GM13976 (cell line): ENCODE measurements around the gene LRMDA.
"Not testable (repeated sequence)": the region's sequence is repeated elsewhere in the genome, so short reads cannot be mapped to it uniquely, and the experiment has no call there.

Experiments used
- DNase-seq: peaks from one replicate; pipeline ENCODE4 v3.0.0; 2012; ENCODE audit warnings: low spot score
- in situ Hi-C: fragments of 300-500 bp; cut with MboI; formaldehyde crosslinking; loops from one replicate; pipeline ENCODE4 v1.12.0; 2022; ENCODE audit warnings: low sequenced_read_pairs, mixed read lengths, inconsistent platforms; ENCODE audit not compliant: unreplicated experiment
- TF ChIP-seq, protein P1 (sequence below): IDR thresholded peaks from 2 replicates; pipeline ENCODE4 v1.5.1; 2012; ENCODE audit warnings: borderline replicate concordance, mild to moderate bottlenecking; ENCODE audit not compliant: insufficient read depth; ENCODE audit errors: extremely low read depth, missing control alignments, control extremely low read depth

Gene LRMDA

GRCh38 chr10:75764974-75765788, 333.8 kb downstream of the LRMDA start:
- in situ Hi-C loops = no loop called here
- TF ChIP-seq, protein P1, sequence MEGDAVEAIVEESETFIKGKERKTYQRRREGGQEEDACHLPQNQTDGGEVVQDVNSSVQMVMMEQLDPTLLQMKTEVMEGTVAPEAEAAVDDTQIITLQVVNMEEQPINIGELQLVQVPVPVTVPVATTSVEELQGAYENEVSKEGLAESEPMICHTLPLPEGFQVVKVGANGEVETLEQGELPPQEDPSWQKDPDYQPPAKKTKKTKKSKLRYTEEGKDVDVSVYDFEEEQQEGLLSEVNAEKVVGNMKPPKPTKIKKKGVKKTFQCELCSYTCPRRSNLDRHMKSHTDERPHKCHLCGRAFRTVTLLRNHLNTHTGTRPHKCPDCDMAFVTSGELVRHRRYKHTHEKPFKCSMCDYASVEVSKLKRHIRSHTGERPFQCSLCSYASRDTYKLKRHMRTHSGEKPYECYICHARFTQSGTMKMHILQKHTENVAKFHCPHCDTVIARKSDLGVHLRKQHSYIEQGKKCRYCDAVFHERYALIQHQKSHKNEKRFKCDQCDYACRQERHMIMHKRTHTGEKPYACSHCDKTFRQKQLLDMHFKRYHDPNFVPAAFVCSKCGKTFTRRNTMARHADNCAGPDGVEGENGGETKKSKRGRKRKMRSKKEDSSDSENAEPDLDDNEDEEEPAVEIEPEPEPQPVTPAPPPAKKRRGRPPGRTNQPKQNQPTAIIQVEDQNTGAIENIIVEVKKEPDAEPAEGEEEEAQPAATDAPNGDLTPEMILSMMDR = no peak
- no peak for DNase-seq

- TF ChIP-seq, protein P1 = no peak
- DNase-seq = no peak
- in situ Hi-C loops = no loop called here
These were observed 334.3 kb downstream of the LRMDA start for GRCh38 chr10:75765789-75766096.

DNA sequence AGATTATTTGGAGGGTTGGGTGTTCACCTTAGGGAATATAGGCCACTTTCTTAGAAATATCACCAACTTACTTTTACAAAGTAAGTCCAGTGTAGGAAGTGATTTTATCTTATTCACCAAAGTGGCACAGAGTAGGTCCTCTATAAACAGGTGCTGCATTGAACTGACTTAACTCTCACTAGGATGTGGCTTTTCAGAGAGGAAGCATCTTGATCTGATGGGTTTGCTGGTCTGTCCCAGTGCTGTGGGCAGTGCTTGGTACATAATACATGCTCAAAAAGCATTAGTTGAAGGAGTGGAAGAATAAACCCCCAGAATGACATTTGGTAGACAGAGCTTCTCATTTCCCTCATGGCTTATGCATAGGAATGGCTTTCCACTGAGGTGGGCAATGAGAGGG, 334.7 kb downstream of the LRMDA start:
- in situ Hi-C loops = no loop called here
- TF ChIP-seq, protein P1 = no peak
- DNase-seq = no peak

GRCh38 chr10:75766752-75767151, 335.3 kb downstream of the LRMDA start:
- DNase-seq, in situ Hi-C loops: not testable (repeated sequence)

GRCh38 chr10:75770626-75771081, 339.2 kb downstream of the LRMDA start:
- DNase-seq = no peak
- TF ChIP-seq, protein P1 = no peak
- in situ Hi-C loops = no loop called here

- DNase-seq = no peak
- TF ChIP-seq, protein P1 = no peak
- in situ Hi-C loops = no loop called here
These were observed 340.2 kb downstream of the LRMDA start for GRCh38 chr10:75771606-75772005.

GRCh38 chr10:75772153-75772887, 340.9 kb downstream of the LRMDA start:
- TF ChIP-seq, protein P1 = no peak
- in situ Hi-C loops = no loop called here
- no peak for DNase-seq
